ENCODE data around the gene RPL37. TPM values are rescaled to one million over a fixed set of nuclear protein-coding genes. Genes with fewer than 3 reads are reported as not detected.

The RPL37 gene
- total RNA-seq, 1 experiment from 2014 or later: 1,038 TPM

- CTCF ChIA-PET: interaction anchor here (0.6 to 0.7 kb wide), 2 partner anchors 40 to 388 kb away, joined by 3 to 4 read pairs; no protein-coding TSS in a partner anchor
- Mint-ChIP-seq H3K27me3 (ENCODE audit: unreplicated experiment) (no peaks in the 10 kb centered on the region), H3K9me3 (ENCODE audit: low read depth, unreplicated experiment) (no peaks in the 10 kb centered on the region), H3K4me3 (ENCODE audit: low read depth, unreplicated experiment) (no peak overlapping the region), H3K4me1 (ENCODE audit: low read depth, unreplicated experiment) (peaks cover 11% of the 10 kb centered on the region), H3K36me3 (ENCODE audit: insufficient read depth, unreplicated experiment) (peaks cover 30% of the 10 kb centered on the region), H3K27ac (ENCODE audit: unreplicated experiment) (no peak overlapping the region)
- no TSS peak for BruUV-seq (replicated peaks)
- no peak for DNase-seq
- intact Hi-C loops (cut with micrococcal nuclease; ENCODE audit: unreplicated experiment): no loop called here
- TF ChIP-seq CTCF (IDR thresholded peaks at IDR 0.05; ENCODE audit: unreplicated experiment): no peak
Measured at GRCh38 chr5:40823459-40823858, 11.6 kb downstream of the RPL37 start.

- Mint-ChIP-seq H3K9me3 (ENCODE audit: low read depth, unreplicated experiment) (no peaks in the 10 kb centered on the region), H3K27ac (ENCODE audit: unreplicated experiment) (no peak overlapping the region), H3K36me3 (ENCODE audit: insufficient read depth, unreplicated experiment) (no peaks in the 10 kb centered on the region), H3K4me3 (ENCODE audit: low read depth, unreplicated experiment) (no peak overlapping the region), H3K27me3 (ENCODE audit: unreplicated experiment) (no peaks in the 10 kb centered on the region), H3K4me1 (ENCODE audit: low read depth, unreplicated experiment) (no peaks in the 10 kb centered on the region)
- no peak for TF ChIP-seq CTCF (IDR thresholded peaks at IDR 0.05; ENCODE audit: unreplicated experiment)
- DNase-seq: no peak
- no TSS peak for BruUV-seq (replicated peaks)
- CTCF ChIA-PET: no interaction called here
- intact Hi-C loops (cut with micrococcal nuclease; ENCODE audit: unreplicated experiment): no loop called here
Measured at GRCh38 chr5:40813698-40814281, 21.2 kb downstream of the RPL37 start.

GRCh38 chr5:40812125-40812524, 22.9 kb downstream of the RPL37 start:
- Mint-ChIP-seq H3K36me3 (ENCODE audit: insufficient read depth, unreplicated experiment) (no peaks in the 10 kb centered on the region), H3K27ac (ENCODE audit: unreplicated experiment) (no peak overlapping the region), H3K9me3 (ENCODE audit: low read depth, unreplicated experiment) (no peaks in the 10 kb centered on the region), H3K27me3 (ENCODE audit: unreplicated experiment) (no peaks in the 10 kb centered on the region), H3K4me1 (ENCODE audit: low read depth, unreplicated experiment) (no peaks in the 10 kb centered on the region), H3K4me3 (ENCODE audit: low read depth, unreplicated experiment) (no peak overlapping the region)
- no TSS peak for BruUV-seq (replicated peaks)
- CTCF ChIA-PET: no interaction called here
- no peak for TF ChIP-seq CTCF (IDR thresholded peaks at IDR 0.05; ENCODE audit: unreplicated experiment)
- DNase-seq: no peak
- intact Hi-C loops (cut with micrococcal nuclease; ENCODE audit: unreplicated experiment): no loop called here

- Mint-ChIP-seq H3K4me1 (ENCODE audit: low read depth, unreplicated experiment) (peaks cover 12% of the 10 kb centered on the region), H3K27ac (ENCODE audit: unreplicated experiment) (no peak overlapping the region), H3K36me3 (ENCODE audit: insufficient read depth, unreplicated experiment) (peaks cover 20% of the 10 kb centered on the region), H3K4me3 (ENCODE audit: low read depth, unreplicated experiment) (no peak overlapping the region), H3K27me3 (ENCODE audit: unreplicated experiment) (no peaks in the 10 kb centered on the region), H3K9me3 (ENCODE audit: low read depth, unreplicated experiment) (no peaks in the 10 kb centered on the region)
- no peak for TF ChIP-seq CTCF (IDR thresholded peaks at IDR 0.05; ENCODE audit: unreplicated experiment)
- DNase-seq: no peak
- intact Hi-C loops (cut with micrococcal nuclease; ENCODE audit: unreplicated experiment): no loop called here
- CTCF ChIA-PET: interaction anchor here (1.5 kb wide), 1 partner anchor 39 kb away, joined by 3 read pairs; the partner anchor contains the start of gene CARD6
- BruUV-seq (replicated peaks): no TSS peak
Measured at GRCh38 chr5:40801771-40802562, 33.1 kb downstream of the RPL37 start.

All from Calu3 (cell line).